GM18499 (cell line): ENCODE data around the gene RNF40.

ENCODE experiments used
- ATAC-seq: cut with Tn5 transposase; IDR thresholded peaks from one replicate; pipeline ENCODE4 v1.9.1; 2021; ENCODE audit warnings: moderate number of reproducible peaks; ENCODE audit not compliant: insufficient read depth, unreplicated experiment

RNF40 gene

DNA sequence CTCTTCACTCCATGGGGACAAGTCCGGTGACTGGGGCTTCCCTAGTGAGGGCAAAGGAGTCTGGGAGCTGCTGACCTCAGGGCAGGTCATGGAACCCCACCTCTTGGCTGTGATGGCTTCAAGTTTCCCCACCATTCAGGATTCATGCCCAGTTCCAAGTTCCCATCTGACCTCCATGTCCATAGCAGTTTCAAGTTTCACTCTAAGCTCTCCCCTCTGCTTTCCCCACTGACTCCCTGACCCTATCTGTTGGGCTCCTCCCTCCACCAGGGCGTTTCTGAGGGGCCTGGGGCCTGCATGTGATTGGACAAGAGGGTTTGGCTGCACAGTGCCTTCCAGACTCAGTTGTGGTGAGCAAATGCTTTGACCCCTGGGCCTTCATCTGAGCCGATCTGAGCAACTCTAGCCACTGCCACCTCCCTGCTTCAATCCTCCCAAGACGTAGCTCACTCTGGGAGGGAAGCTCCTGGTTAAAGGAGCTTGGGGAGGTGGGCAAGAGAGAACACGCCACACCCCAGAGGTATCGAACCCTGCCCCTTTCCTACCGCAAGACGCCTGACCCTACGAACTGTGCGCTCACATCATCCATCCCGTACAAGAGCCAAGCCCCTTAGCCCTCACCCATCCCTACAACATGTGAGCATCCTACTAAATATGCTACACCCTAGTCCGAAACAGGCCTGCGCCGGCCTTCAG, 16.6 kb downstream of the RNF40 start:
- no peak for ATAC-seq

DNA sequence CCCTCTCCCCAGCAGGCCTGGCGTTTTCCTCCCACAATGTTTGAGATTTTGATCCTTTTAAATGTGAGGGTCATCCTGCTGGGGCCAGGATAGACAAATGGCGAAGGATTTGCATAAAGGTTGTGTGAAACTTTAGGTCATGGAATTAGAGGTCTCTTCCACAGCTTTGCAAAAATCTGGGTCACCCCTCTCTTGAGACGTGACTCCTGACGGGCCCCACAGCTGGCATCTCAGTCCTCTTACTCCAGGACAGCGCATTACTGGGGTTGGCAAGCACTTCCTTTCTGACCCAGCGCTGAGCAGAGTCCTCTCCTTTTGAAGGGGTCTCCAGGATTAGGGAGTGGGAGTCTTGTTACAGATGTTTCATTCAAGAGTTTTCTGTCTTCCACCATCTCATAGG, 17.5 kb downstream of the RNF40 start:
- ATAC-seq: no peak

DNA sequence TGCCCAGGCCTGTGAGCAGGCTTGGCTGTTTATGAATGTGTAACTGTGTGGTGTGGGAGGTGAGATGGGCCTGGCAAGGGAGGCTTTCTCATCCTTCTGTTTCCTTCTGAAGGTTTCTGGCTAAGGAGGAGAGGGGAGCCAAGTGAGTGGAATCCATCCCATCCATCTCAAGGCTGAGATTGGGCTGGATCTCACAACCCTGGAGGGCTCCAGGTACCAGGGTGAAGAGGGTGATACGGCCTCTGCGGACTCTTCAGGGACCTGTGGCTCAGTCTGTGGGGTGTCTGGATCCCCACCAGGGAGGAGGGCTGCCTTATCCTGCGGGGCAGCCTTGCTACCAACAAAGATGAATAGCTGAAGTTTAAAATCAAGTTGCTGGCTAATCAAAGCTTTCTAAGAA, 17.9 kb downstream of the RNF40 start:
- ATAC-seq: no peak

DNA sequence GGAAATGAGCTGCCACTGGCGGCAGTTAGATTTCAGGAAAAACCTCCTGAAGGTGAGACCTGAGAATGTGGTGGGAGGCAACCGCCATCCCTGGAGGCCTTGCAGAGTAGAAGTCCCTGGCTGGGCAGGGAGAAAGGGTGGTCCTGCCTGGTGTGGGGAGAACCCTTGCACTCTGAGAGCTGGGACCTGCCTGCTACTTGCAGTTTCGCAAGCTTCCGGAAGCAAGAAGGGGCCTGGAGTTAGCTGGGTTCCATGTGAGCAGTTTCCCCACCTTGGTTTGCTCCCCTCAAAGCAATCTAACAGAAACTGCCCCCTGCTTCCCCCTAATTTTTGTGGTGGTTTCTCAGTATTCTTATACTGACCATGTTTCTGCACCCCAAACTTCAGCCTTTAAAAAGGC, 18.4 kb downstream of the RNF40 start:
- ATAC-seq: no peak

DNA sequence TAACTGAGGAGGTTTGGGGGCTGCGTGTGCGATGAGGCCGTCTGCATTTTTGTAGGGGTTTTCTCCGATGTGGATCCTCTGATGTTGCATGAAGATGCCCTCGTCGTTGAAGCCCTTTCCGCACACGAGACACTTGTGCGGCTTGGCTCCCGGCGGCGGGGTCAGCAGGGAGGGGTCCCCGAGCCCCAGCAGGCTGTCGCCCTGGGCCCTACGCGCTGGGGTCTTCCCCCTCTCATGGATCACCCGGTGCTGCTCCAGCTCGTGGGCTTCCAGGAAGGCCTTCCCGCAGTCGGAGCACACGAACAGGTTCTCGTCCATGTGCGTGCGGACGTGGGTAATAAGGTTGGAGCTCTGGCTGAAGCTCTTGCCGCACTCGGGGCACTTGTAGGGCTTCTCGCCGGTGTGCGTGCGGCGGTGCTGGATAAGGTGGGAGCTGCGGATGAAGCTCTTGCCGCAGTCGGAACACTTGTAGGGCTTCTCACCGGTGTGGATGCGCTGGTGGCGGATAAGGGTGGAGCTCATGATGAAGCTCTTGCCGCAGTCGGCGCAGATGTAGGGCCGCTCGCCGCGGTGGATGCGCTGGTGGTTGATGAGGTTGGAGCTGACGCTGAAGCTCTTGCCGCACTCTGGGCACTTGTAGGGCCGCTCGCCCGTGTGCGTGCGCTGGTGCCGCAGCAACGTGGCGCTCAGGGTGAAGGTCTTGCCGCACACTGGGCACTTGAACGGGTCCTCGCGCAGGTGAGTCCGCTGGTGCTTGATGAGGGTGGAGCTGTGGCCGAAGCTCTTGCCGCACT, 20.6 kb downstream of the RNF40 start:
- ATAC-seq: no peak

DNA sequence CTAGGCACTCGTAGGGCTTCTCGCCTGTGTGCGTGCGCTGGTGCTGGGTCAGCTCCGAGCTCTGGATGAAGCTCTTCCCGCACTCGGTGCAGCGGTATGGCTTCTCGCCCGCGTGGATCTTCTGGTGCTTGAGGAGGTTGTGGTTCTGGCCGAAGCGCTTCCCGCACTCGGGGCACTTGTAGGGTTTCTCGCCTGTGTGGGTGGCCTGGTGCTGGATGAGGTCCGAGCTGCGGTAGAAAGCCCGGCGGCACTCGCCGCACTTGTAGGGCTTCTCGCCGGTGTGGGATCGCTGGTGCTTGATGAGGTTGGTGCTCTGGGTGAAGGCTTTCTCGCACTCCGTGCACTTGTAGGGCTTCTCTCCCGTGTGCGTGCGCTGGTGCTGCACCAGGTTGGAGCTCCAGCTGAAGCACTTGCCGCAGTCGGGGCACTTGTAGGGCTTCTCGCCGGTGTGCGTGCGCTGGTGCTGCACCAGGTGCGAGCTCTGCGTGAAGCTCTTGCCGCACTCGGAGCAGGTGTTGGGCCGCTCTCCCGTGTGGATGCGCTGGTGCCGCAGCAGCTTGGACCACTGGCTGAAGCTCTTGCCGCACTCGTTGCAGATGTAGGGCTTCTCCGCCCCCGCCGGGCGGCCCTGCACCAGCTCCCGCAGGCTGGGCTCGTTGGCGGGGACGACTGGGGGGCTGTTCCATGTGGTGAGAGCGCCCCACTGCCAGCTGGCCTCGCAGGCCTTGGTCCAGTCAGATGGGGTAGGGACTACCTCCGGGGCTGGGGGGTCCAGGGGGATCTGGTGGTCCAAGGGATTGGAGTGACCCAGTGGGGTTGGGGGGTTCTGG, 21.4 kb downstream of the RNF40 start:
- no peak for ATAC-seq

DNA sequence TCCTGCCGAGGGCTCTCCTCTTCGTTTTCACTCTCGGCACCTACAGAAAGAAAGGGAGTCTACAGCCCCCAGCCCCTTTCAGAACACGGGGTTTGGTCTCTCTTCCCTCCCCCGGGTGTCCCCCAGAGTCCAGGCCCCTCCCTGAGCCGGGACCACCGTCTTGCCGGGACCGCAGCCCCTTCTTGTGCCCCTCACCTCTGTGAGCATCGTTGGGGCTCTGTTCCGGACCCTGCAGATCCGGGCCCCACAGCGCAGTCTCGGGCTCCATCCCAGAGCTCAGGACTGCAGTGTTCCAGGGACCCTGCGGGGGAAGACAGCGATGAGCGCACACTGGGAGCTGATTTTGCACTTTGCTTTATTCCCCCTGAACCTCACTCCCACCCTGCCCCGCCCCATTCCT, 22.1 kb downstream of the RNF40 start:
- ATAC-seq: no peak

DNA sequence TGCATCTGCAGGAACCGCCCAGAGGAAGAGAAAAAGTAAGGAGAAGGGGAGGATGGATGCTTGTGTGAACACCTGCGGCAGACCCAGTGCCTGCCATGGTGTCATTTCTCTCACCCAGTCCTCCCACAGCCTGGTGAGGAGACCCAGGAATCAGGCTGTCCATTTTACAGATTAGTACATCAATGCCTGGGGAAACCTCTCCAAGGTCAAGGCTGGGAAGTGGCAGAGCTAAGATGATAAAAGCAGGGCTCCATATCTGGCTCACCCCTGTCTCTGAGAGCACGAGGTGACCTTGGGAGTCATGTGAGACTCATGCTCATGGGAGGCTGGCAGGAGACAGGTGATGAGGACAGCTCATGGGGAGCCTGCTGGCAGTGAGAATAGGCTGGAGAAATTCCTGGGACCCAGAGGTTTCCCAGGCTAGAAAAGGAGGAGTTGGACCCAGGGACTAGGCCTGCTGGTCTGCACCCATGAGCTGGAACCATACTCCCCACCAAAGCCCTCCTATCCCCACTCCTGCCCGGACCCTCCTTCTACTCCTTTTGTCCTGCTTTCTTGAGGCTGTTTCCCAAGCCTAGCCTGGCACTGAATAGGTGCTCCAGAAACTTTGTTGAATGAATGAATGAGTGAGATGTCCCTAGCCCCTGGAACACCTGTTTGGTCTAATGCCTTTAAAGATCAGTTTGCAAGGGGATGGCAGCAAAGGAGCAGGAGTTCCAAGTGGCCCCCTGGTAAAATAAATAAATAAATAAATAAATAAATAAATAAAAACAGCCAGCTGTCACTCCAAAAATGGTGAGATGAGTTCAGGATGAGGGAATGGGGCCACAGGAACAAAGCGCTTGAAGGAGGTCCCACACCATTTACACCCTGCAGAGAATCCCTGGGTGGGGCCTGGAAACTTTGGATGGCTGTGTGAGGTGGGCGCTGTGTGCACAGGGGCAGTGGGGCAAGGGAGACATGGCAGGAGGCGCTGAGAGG, 23.3 kb downstream of the RNF40 start:
- ATAC-seq: no peak

DNA sequence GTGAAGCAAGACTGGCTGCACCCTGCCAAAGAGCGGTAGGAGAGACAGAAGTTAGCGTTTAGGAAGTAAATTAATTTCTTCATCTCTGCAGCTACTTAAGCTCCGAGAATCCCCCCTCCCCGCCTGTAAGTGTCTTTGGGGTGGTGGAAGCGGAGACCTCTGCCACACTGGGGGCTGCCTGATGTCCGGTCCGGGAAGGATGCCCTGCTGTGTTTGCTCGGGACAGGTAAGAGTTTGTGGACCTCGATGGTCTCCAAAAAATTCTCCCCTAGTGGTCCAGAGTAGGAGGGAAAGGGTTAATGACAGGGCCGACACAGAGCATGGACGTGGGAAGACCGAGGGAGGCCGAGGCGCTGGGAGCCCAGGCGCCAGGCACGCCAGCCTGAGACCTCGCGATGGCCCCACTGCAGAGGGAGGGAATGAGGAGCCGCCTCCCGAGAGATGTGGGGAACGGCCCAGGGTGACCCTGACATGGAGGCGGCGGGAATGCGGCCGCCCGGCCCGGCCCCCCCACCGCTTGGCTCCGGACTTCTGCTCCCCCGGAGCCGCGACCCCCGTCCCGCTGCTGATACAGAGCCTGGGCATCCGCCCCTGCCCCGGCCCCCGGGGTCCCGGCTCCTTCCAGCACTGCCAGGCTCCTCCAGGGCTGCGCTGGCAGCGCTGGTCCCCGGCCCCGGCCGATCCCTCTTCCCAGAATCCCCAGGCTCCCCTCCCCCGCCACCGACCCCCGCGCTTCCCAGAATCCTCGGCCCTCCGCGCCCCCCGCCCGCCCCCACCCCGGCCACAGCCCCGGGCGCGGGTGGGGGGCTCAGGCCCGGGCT, 24.2 kb downstream of the RNF40 start:
- no peak for ATAC-seq

DNA sequence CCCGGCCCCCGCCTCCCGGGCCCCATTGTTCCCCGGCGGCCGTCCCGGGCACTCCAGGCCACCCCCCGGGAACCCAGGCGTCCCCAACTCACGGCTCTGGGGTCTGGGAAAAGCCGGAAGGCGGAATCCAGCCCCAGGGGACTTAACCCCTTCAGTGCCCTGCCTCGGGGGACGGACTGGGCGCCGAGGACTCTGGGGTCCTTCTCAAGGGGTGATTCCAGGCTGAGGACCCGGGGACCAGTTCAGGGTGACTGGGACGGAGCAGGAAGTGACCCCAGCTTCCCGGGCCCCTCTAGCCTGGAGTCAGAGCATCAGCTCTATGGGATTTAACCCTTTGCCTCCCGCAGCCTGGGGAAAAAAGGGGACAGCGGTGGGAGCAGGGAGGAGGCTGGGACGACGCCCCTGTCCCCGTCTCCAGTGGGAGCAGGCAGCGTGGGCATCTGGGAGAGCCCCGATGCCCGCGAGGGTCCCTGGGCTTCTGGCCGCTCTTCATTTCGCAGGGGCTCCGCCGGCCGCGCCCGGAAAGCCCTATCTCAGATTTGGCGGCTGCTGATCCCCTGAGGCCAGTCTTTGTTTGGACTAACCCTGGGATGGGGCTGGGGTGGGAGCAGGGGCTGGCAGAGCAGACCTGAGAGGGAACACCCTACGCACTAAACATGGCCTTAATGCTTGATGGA, 25.0 kb downstream of the RNF40 start, which contains the start of gene ZNF629:
ZNF629 (minus strand) TSS at position 270 of the 677 bp plus-strand sequence. CDS start 2,723 bp downstream, outside the sequence.
- ATAC-seq: no peak

DNA sequence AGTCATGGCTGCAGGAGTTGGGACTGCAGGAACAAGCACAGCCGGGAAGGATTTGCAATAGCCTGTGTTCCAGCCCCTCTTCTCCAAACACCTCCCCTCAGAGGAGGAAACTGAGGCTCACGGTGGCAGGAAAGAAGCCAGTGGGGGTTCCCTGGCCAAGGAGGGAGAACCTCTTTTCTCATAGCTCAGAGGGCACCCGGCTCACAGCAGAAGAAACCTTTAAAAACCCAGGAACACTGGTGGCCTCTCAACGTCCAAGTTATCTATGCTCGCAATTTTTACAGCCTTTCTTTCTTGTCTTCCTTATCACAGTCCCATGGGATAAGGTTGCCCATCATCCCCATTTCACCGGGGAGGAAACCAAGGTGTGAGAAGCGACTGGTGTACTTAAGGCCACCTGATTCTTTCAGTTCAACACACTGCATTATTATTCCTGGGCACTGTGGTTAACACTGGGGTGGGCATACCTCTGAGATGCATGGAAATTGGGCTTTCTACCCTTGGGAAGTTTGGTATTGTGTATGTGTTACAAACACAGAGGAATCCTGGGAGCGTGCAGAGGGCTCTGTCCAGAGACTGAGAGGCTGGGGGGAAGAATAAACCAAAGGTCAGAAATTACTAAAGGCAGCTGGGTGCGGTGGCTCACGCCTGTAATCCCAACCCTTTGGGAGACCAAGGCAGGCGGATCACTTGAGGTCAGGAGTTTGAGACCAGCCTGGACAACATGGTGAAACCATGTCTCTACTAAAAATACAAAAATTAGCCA, 25.7 kb downstream of the RNF40 start:
- ATAC-seq: no peak

DNA sequence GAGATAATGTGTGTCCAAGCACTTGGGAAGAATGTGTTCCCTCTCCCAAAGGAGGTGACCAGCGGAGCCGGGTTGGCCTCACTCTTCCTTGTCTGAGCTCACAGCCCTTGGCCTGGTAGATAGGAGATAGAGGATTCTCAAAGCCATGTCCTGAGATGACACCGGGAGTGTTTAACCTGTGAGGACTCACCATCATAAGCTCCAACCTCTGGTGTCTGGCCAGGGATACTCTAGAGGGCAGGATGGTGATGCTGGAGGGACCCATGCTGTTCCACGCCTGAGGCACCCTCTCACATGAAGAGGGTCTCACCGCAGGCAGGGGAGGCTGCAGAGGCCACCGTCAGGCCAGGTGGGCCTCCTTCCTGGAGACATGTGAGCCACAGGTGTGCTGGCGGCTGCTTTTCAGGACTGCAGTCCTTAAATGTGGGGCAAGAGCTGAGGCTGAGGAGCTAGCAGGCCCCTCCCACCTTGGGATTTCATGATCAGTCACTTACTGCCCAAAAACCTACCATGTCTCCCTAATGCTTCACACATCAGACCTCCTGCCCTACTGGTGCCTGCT, 31.5 kb downstream of the RNF40 start:
- ATAC-seq: no peak

DNA sequence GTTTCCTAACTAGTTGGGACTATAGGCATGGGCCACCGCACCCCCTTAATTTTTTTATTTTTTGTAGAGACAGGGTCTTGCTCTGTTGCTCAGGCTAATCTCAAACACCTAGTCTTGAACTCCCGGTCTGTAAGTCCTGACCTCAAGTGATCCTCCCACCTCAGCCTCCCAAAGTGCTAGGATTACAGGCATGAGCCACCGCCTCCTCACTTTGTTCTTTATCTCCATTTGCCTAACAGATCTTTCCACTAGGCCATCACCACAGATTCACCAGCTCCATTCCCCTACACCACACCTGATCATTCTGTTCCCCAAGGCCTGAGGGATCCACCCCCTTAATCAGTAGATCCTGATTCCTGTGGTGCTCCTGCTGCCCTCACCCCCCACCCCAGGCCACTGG, 32.5 kb downstream of the RNF40 start:
- ATAC-seq: no peak

DNA sequence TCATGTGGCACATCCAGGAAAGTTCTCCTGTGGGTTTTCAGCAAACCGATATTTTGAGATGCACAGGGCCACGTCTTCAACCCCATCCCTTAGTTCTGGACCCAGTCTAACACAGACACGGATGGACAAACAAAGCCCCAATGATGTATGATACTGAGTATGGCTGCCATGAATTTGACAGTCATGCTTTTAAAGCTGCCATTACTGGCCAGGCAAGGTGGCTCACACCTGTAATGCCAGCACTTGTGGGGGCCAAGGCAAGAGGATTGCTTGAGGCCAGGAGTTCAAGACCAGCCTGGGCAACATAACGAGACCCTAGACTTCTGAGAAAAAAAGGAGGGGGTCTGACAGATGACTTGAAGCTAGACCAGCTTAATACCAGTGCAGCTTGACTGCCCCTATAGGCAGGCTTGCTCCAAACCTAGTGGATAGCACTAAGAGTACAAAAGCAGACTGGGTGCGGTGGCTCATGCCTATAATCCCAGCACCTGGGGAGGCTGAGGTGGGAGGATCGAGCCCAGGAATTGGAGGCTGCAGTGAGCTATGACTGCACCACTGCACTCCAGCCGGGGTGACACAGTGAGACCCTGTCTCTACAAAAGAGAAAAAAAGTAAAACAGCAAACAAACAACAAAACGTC, 35.7 kb downstream of the RNF40 start:
- no peak for ATAC-seq

DNA sequence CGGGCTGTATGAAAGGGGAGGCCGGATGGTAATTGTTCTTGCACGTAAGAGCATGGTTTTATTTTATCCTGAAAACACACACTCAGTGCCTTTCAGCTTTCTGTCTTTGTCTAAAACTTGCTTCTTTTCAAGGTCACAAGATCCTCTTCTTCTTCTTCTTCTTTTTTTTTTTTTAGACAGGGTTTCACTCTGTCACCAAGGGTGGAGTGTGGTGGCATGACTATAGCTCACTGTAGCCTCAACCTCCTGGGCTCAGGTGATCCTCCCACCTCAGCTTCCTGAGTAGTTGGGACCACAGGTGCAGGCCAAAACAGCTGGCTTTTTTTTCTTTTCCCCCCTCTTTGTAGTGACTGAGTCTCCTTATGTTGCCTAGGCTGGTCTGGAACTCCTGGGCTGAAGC, 40.8 kb downstream of the RNF40 start:
- ATAC-seq: no peak

DNA sequence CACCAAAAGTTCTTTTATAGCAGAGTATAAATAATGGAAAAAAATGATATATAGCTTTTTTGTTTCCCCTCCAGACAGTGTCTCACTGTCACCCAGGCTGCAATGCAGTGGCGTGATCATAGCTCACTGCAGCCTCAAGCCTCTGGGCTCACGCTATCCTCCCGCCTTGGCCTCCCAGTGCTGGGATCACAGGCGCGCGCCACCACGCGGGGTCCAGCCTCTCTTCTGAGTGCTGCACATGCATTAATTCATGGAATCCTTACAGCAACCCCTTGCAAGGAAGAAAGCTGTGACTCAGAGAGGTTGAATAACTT, 42.9 kb downstream of the RNF40 start:
- ATAC-seq: no peak
